Osteoblast (primary cell): ENCODE data around the gene STARD3NL. TPM values are rescaled to one million over a fixed set of nuclear protein-coding genes. Genes with fewer than 3 reads are reported as not detected.

Source experiments
- DNase-seq: peaks from one replicate; pipeline ENCODE4 v3.0.0; 2011; ENCODE audit warnings: low spot score, mixed read lengths; ENCODE audit not compliant: insufficient read length; ENCODE audit errors: missing footprints
- H2AFZ ChIP-seq: 2 replicates; pipeline ENCODE4 v1.6.0; 2011; ENCODE audit warnings: mild to moderate bottlenecking, low read length
- H3K27ac ChIP-seq: 2 replicates; pipeline ENCODE4 v1.5.1; 2011; ENCODE audit warnings: mild to moderate bottlenecking, low read depth, low read length, moderate library complexity
- H3K27me3 ChIP-seq: 2 replicates; pipeline ENCODE4 v1.6.0; 2012; ENCODE audit warnings: mild to moderate bottlenecking, control low read depth, inconsistent platforms, low read length, moderate library complexity; ENCODE audit not compliant: insufficient read depth
- H3K36me3 ChIP-seq: 2 replicates; pipeline ENCODE4 v1.5.1; 2011; ENCODE audit warnings: mild to moderate bottlenecking, low read length, control low read depth, moderate library complexity; ENCODE audit not compliant: insufficient read depth
- H3K4me1 ChIP-seq: 2 replicates; pipeline ENCODE4 v1.5.1; 2011; ENCODE audit warnings: mild to moderate bottlenecking, low read length, control low read depth, moderate library complexity; ENCODE audit not compliant: insufficient read depth
- H3K4me2 ChIP-seq: 2 replicates; pipeline ENCODE4 v1.6.0; 2011; ENCODE audit warnings: mild to moderate bottlenecking, low read length; ENCODE audit not compliant: insufficient read depth
- H3K4me3 ChIP-seq: fragments of 200-600 bp; sonication (generic); 3 replicates; pipeline ENCODE4 v1.5.1; 2012; ENCODE audit warnings: mild to moderate bottlenecking, low read length, inconsistent platforms; ENCODE audit not compliant: insufficient read depth
- H3K79me2 ChIP-seq: 2 replicates; pipeline ENCODE4 v1.6.0; 2012; ENCODE audit warnings: mild to moderate bottlenecking, low read length, control low read depth, inconsistent platforms; ENCODE audit not compliant: insufficient read depth
- H3K9me3 ChIP-seq: 2 replicates; pipeline ENCODE4 v1.5.1; 2011; ENCODE audit warnings: low read depth, low read length, control low read depth
- H4K20me1 ChIP-seq: 2 replicates; pipeline ENCODE4 v1.6.0; 2012; ENCODE audit warnings: mild to moderate bottlenecking, low read length, control low read depth; ENCODE audit not compliant: insufficient read depth
- CTCF ChIP-seq: IDR thresholded peaks from 2 replicates; pipeline ENCODE4 v1.5.1; 2011; ENCODE audit warnings: mild to moderate bottlenecking, low read depth, low read length, moderate library complexity; ENCODE audit errors: extremely low read depth
- total RNA-seq: library from RNA; depleted of rRNA; stranded (reverse); fragments of >200 nt; gene quantifications from 2 replicates; pipeline ENCODE4 v1.2.3, GENCODE V29; 2012

The STARD3NL gene
- total RNA-seq, 1 donor, result 63.3 TPM

- peaks cover 11% of the 10 kb centered on the region for H4K20me1 ChIP-seq
- DNase-seq, result no peak
- H3K79me2 ChIP-seq, result peaks cover 83% of the 10 kb centered on the region
These were observed 14.3 kb downstream of the STARD3NL start for GRCh38 chr7:38192327-38192726.

GRCh38 chr7:38195804-38196595 is 18.0 kb downstream of the STARD3NL start:
- Histone ChIP-seq H4K20me1 (peaks cover 10% of the 10 kb centered on the region), H3K9me3 (no peaks in the 10 kb centered on the region), H3K4me3 (no peak overlapping the region), H3K27me3 (no peaks in the 10 kb centered on the region), H3K4me1 (peaks cover 36% of the 10 kb centered on the region), H3K79me2 (peaks cover 82% of the 10 kb centered on the region), H2AFZ (no peak overlapping the region), H3K27ac (peak overlapping the region; percentile 86), H3K36me3 (no peaks in the 10 kb centered on the region), H3K4me2 (peak overlapping the region; percentile 27)
- DNase-seq, result no peak
- no peak for TF ChIP-seq CTCF

More at GRCh38 chr7:38192327-38192726, 14.3 kb downstream of the STARD3NL start:
- no peak for TF ChIP-seq CTCF
- no peak overlapping the region for H2AFZ ChIP-seq
- H3K27me3 ChIP-seq, result no peaks in the 10 kb centered on the region
- H3K36me3 ChIP-seq, result no peaks in the 10 kb centered on the region
- H3K4me1 ChIP-seq, result peaks cover 38% of the 10 kb centered on the region
- no peaks in the 10 kb centered on the region for H3K9me3 ChIP-seq
- H3K4me3 ChIP-seq, result no peak overlapping the region
- no peak overlapping the region for H3K27ac ChIP-seq
- no peak overlapping the region for H3K4me2 ChIP-seq

- no peak for TF ChIP-seq CTCF
- Histone ChIP-seq H2AFZ (no peak overlapping the region), H3K9me3 (no peaks in the 10 kb centered on the region), H3K4me2 (peak overlapping the region; percentile 8), H3K79me2 (peaks cover 70% of the 10 kb centered on the region), H3K27ac (peak overlapping the region; percentile 86), H3K4me1 (peaks cover 36% of the 10 kb centered on the region), H4K20me1 (peaks cover 10% of the 10 kb centered on the region), H3K36me3 (no peaks in the 10 kb centered on the region), H3K27me3 (no peaks in the 10 kb centered on the region), H3K4me3 (no peak overlapping the region)
- DNase-seq, result no peak
These were observed 20.3 kb downstream of the STARD3NL start for GRCh38 chr7:38198366-38198765.

- no peaks in the 10 kb centered on the region for H3K9me3 ChIP-seq
- no peak overlapping the region for H3K27ac ChIP-seq
- H3K4me3 ChIP-seq, result no peak overlapping the region
- no peak for TF ChIP-seq CTCF
- no peaks in the 10 kb centered on the region for H3K27me3 ChIP-seq
- H4K20me1 ChIP-seq, result peaks cover 10% of the 10 kb centered on the region
- no peak for DNase-seq
- H3K4me1 ChIP-seq, result peaks cover 36% of the 10 kb centered on the region
- no peaks in the 10 kb centered on the region for H3K36me3 ChIP-seq
- no peak overlapping the region for H3K4me2 ChIP-seq
- H2AFZ ChIP-seq, result no peak overlapping the region
- H3K79me2 ChIP-seq, result peaks cover 63% of the 10 kb centered on the region
These were observed 21.1 kb downstream of the STARD3NL start for GRCh38 chr7:38199154-38199553.
